BLaER1 (cell line): Measurements from ENCODE around the gene PGAM2.

ENCODE experiments used
- H3K27ac ChIP-seq: shearing (Covaris generic); formaldehyde crosslinking; 2 replicates; pipeline ENCODE4 v1.8.1; 2022
- H3K27me3 ChIP-seq: shearing (Covaris generic); formaldehyde crosslinking; 2 replicates; pipeline ENCODE4 v1.8.1; 2022
- H3K36me3 ChIP-seq: shearing (Covaris generic); formaldehyde crosslinking; 2 replicates; pipeline ENCODE4 v1.8.1; 2022
- H3K4me1 ChIP-seq: shearing (Covaris generic); formaldehyde crosslinking; 2 replicates; pipeline ENCODE4 v1.8.1; 2022
- H3K4me2 ChIP-seq: shearing (Covaris generic); formaldehyde crosslinking; 2 replicates; pipeline ENCODE4 v1.8.1; 2022
- H3K4me3 ChIP-seq: shearing (Covaris generic); formaldehyde crosslinking; 2 replicates; pipeline ENCODE4 v1.8.1; 2022
- H3K9ac ChIP-seq: shearing (Covaris generic); formaldehyde crosslinking; 2 replicates; pipeline ENCODE4 v1.8.1; 2022
- H3K9me3 ChIP-seq: shearing (Covaris generic); formaldehyde crosslinking; 2 replicates; pipeline ENCODE4 v1.8.1; 2022
- H4K20me1 ChIP-seq: shearing (Covaris generic); formaldehyde crosslinking; 2 replicates; pipeline ENCODE4 v1.8.1; 2022
- Cebpa-rat ChIP-seq: shearing (Covaris generic); IDR thresholded peaks from 2 replicates; pipeline ENCODE4 v1.8.1; 2022

PGAM2 gene

DNA sequence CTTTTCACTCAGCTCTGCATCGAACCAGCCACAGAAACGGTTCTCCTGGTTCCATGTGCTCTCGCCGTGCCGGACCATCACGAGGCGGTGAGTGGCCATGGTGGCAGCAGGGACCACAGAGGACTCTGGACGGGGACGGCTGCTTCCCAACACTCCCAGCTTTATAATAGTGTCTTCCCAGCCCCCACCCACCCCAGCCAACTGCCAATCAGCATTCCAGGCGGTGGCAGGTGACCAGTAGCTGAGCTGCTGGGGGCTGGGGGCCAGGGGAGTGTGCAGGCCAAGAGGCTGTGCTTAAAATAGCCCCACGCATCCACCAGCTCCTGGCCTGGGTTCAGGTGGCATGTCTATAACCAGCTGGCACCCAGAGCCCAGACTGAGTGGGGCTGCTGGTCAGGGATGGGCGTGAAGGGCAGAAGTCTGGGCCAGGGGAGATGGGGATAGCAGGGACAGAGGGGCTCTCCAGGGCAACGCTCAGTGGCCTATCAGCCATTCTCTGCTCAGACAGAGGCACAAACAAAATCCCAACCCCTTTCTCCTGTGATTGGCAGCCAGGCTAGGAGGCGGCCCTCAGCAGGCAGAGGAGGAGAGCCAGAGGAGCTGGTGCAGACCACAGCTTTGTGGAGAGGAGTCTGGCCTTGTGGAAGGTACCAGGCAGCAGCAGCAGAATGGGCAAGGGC lies at the start of gene PGAM2:
Gene PGAM2, minus strand, starts transcription at position 137 of the 680 bp plus-strand sequence. Its CDS starts 38 bp downstream, at position 99.
- Histone ChIP-seq H4K20me1 (no peaks in the 10 kb centered on the region), H3K4me1 (peaks cover 46% of the 10 kb centered on the region), H3K9ac (no peak within 1 kb of the TSS), H3K4me2 (peak within 1 kb of the TSS; percentile 32; the same call in 1 of the 2 replicates), H3K9me3 (no peaks in the 10 kb centered on the region), H3K36me3 (peaks cover 39% of the 10 kb centered on the region), H3K27ac (peak within 1 kb of the TSS; percentile 16; the same call in 1 of the 2 replicates), H3K4me3 (no peak within 1 kb of the TSS), H3K27me3 (no peaks in the 10 kb centered on the region)
- TF ChIP-seq Cebpa-rat = no peak

DNA sequence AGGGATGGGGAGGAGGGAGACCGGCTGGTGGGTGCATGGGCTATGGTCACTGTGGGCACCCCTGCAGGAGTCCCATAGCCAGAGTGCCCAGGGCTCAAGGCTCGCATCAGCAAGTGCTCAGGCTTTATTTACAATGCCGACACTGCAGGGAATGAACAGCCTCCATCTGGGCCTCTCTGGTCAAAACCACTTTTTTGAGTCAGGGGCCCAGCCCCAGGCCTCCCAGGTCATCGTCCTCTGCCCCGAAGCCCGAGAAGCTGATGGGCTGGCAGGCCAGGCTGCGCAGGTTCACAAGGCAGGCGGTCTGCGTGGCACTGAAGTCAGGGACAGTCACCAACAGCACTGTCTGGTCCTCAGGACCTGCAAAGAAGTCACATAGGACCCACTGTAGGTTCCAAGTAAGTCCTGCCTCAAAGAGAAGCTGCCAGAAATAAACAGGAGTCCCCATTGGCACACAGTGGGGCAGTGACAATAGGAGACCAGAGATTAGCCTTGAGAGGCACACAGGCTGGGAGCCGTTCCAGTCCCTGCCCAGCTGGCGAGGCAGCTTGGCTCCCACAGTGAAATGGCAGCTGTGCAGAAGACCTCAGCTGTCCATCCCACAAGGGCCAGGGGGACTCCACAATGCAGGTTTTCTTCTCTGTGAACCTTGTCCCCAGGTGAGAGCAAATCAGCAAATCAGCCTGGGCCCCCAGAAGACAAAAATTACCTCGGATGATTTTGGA lies 49.4 kb upstream of the PGAM2 start:
- no peak overlapping the region for H3K9ac ChIP-seq
- H3K36me3 ChIP-seq = peaks cover 96% of the 10 kb centered on the region
- TF ChIP-seq Cebpa-rat = no peak
- no peaks in the 10 kb centered on the region for H3K27me3 ChIP-seq
- H3K4me1 ChIP-seq = peaks cover 8% of the 10 kb centered on the region
- no peaks in the 10 kb centered on the region for H3K9me3 ChIP-seq
- H4K20me1 ChIP-seq = peaks cover 92% of the 10 kb centered on the region
- no peak overlapping the region for H3K4me3 ChIP-seq
- H3K27ac ChIP-seq = no peak overlapping the region
- H3K4me2 ChIP-seq = no peak overlapping the region

DNA sequence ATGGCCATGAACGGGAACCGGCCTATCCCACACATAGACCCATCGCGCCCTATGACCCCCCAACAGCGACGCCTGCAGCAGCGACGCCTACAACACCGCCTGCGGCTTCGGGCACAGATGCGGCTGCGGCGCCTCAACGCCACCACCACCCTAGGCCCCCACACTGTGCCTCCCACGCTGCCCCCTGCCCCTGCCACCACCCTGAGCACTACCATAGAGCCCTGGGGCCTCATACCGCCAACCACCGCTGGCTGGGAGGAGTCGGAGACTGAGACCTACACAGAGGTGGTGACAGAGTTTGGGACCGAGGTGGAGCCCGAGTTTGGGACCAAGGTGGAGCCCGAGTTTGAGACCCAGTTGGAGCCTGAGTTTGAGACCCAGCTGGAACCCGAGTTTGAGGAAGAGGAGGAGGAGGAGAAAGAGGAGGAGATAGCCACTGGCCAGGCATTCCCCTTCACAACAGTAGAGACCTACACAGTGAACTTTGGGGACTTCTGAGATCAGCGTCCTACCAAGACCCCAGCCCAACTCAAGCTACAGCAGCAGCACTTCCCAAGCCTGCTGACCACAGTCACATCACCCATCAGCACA lies 48.5 kb upstream of the PGAM2 start:
- H3K9me3 ChIP-seq = no peaks in the 10 kb centered on the region
- peaks cover under 1% of the 10 kb centered on the region; the same call in 1 of the 2 replicates for H3K4me1 ChIP-seq
- H3K4me3 ChIP-seq = no peak overlapping the region
- H3K27ac ChIP-seq = no peak overlapping the region
- no peaks in the 10 kb centered on the region for H3K27me3 ChIP-seq
- H4K20me1 ChIP-seq = peaks cover 93% of the 10 kb centered on the region
- H3K9ac ChIP-seq = no peak overlapping the region
- peaks cover 97% of the 10 kb centered on the region for H3K36me3 ChIP-seq
- TF ChIP-seq Cebpa-rat = no peak
- no peak overlapping the region for H3K4me2 ChIP-seq

DNA sequence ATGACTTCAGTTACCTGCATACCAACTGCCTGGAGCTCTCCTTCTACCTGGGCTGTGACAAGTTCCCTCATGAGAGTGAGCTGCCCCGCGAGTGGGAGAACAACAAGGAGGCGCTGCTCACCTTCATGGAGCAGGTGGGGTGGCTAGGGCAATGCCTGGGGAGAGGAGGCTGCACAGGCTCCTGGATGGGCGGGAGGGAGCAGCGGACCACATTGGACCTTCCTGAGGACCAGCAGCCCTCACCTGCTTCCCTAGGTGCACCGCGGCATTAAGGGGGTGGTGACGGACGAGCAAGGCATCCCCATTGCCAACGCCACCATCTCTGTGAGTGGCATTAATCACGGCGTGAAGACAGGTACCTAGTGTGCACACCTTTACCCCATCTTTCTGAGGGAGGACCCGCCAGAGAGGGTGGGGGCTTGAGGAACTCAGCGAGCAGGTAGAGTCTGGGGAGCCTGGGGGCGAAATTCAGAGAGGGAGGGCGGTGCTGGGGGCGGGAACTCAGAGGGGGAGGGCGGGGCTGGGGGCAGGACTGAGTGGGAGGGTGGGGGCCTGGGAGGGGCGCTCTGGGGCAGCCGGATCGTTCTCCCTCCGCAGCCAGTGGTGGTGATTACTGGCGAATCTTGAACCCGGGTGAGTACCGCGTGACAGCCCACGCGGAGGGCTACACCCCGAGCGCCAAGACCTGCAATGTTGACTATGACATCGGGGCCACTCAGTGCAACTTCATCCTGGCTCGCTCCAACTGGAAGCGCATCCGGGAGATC lies 47.8 kb upstream of the PGAM2 start:
- H3K4me2 ChIP-seq = no peak overlapping the region
- H4K20me1 ChIP-seq = peaks cover 99% of the 10 kb centered on the region
- H3K27me3 ChIP-seq = no peaks in the 10 kb centered on the region
- no peak overlapping the region for H3K4me3 ChIP-seq
- no peak overlapping the region for H3K9ac ChIP-seq
- peaks cover 99% of the 10 kb centered on the region for H3K36me3 ChIP-seq
- H3K9me3 ChIP-seq = no peaks in the 10 kb centered on the region
- H3K4me1 ChIP-seq = peaks cover 7% of the 10 kb centered on the region; the same call in 1 of the 2 replicates
- TF ChIP-seq Cebpa-rat = no peak
- no peak overlapping the region for H3K27ac ChIP-seq

DNA sequence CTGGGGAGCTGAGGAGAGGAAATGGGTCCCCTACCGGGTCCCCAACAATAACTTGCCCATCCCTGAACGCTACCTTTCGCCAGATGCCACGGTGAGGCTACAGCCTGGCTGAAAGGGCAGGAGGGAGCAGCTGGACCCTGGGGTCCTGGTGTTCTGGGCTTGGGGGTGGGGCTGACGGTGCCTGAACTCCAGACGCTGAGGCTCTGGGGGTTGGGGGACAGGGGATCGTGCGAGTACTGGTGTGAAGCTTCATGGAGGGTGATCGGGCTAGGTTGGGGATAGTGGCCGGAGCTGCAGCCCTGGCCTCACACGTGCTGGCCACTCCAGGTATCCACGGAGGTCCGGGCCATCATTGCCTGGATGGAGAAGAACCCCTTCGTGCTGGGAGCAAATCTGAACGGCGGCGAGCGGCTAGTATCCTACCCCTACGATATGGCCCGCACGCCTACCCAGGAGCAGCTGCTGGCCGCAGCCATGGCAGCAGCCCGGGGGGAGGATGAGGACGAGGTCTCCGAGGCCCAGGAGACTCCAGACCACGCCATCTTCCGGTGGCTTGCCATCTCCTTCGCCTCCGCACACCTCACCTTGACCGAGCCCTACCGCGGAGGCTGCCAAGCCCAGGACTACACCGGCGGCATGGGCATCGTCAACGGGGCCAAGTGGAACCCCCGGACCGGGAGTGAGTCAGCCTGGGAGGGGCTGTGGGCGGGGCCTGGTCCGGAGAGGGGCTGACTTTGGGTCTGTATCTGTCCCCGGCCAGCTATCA lies 47.0 kb upstream of the PGAM2 start:
- Histone ChIP-seq H3K27ac (no peak overlapping the region), H3K9ac (no peak overlapping the region), H3K4me3 (no peak overlapping the region), H3K27me3 (no peaks in the 10 kb centered on the region), H3K9me3 (no peaks in the 10 kb centered on the region), H3K4me2 (no peak overlapping the region), H3K4me1 (peaks cover 15% of the 10 kb centered on the region), H4K20me1 (peaks cover 99% of the 10 kb centered on the region), H3K36me3 (peaks cover 99% of the 10 kb centered on the region)
- TF ChIP-seq Cebpa-rat = no peak

DNA sequence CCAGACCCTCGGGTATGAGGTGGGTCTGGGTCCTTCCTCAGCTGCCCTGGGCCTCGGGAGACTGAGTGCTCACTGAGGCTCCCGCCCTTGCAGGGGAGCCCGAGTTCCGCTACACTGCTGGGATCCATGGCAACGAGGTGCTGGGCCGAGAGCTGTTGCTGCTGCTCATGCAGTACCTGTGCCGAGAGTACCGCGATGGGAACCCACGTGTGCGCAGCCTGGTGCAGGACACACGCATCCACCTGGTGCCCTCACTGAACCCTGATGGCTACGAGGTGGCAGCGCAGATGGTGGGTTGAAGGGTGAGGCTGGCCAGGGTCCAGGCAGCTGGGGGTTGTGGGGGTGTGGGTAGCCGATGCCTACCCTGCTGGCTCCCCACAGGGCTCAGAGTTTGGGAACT lies 46.4 kb upstream of the PGAM2 start:
- H3K27me3 ChIP-seq = no peaks in the 10 kb centered on the region
- no peak overlapping the region for H3K27ac ChIP-seq
- no peaks in the 10 kb centered on the region for H3K9me3 ChIP-seq
- no peak for TF ChIP-seq Cebpa-rat
- H3K4me1 ChIP-seq = peaks cover 21% of the 10 kb centered on the region
- peaks cover 99% of the 10 kb centered on the region for H4K20me1 ChIP-seq
- H3K4me2 ChIP-seq = no peak overlapping the region
- no peak overlapping the region for H3K4me3 ChIP-seq
- H3K36me3 ChIP-seq = peaks cover 99% of the 10 kb centered on the region
- no peak overlapping the region for H3K9ac ChIP-seq

DNA sequence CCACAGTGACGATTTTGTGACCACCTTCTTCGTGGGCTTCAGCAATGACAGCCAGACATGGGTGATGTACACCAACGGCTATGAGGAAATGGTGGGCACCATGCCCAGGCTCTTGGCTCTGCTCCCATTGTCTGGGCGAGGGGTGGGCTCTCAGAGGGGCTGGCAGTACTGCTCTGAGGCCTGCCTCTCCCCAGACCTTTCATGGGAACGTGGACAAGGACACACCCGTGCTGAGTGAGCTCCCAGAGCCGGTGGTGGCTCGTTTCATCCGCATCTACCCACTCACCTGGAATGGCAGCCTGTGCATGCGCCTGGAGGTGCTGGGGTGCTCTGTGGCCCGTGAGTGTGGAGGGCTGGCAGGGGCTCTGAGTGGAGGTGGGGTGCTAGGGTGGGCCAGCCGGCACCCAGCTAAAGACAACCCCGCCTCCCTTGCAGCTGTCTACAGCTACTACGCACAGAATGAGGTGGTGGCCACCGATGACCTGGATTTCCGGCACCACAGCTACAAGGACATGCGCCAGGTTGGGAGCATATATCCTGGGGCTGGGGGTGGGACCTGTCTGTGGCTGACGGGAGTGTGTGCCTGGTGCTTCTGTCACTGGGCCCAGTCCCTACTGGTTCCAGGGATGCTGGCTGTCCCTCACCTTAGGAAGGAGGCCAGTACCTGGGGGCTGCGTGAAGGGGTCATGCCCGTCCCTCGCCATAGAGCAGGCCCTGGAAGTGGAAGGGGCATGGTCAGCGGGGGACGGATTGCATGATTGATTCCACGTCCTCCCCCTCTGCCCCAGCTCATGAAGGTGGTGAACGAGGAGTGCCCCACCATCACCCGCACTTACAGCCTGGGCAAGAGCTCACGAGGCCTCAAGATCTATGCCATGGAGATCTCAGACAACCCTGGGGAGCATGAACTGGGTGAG lies 45.6 kb upstream of the PGAM2 start:
- Histone ChIP-seq H3K9me3 (no peaks in the 10 kb centered on the region), H3K36me3 (peaks cover 99% of the 10 kb centered on the region), H3K9ac (no peak overlapping the region), H4K20me1 (peaks cover 99% of the 10 kb centered on the region), H3K27ac (no peak overlapping the region), H3K4me3 (no peak overlapping the region), H3K4me2 (no peak overlapping the region), H3K4me1 (peaks cover 29% of the 10 kb centered on the region), H3K27me3 (no peaks in the 10 kb centered on the region)
- TF ChIP-seq Cebpa-rat = no peak

DNA sequence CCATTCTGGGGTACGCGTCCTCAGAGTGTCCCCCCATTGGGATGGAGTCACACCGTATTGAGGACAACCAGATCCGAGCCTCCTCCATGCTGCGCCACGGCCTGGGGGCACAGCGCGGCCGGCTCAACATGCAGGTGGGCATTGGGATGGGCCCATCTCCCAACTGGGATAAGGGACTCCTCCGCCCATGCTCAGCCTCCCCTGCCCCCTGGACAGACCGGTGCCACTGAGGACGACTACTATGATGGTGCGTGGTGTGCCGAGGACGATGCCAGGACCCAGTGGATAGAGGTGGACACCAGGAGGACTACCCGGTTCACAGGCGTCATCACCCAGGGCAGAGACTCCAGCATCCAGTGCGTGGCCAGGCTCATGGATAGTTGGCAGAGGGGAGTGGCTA lies 44.6 kb upstream of the PGAM2 start:
- Histone ChIP-seq H3K4me2 (no peak overlapping the region), H3K27me3 (no peaks in the 10 kb centered on the region), H3K27ac (no peak overlapping the region), H3K36me3 (peaks cover 96% of the 10 kb centered on the region), H3K9me3 (no peaks in the 10 kb centered on the region), H3K4me3 (no peak overlapping the region), H3K4me1 (peaks cover 38% of the 10 kb centered on the region), H4K20me1 (peaks cover 99% of the 10 kb centered on the region), H3K9ac (no peak overlapping the region)
- no peak for TF ChIP-seq Cebpa-rat
